ENCODE results near the gene VMP1.
"Not testable (repeated sequence)": the region's sequence is repeated elsewhere in the genome, so short reads cannot be mapped to it uniquely, and the experiment has no call there.

GRCh38 chr17:59790418-59790817 is 83.0 kb downstream of the VMP1 start:
- not testable (repeated sequence) for TF ChIP-seq CTCF (IDR thresholded peaks at IDR 0.05); ZBTB43 (CRISPR knock-in tag; IDR thresholded peaks at IDR 0.05); ZNF423 (CRISPR knock-in tag; IDR thresholded peaks at IDR 0.05); USF2 (CRISPR knock-in tag; IDR thresholded peaks at IDR 0.05); NFYB (CRISPR knock-in tag; conservative IDR thresholded peaks at IDR 0.05; ENCODE audit: low read depth)

All from WTC11 (cell line).